GM23338 (cell line): ENCODE data around the gene SMIM33. TPM values are rescaled to one million over a fixed set of nuclear protein-coding genes. Genes with fewer than 3 reads are reported as not detected.

Experiments used
- ATAC-seq: fragments of 200-7000 bp; cut with Tn5 transposase; 3 replicates; pipeline ENCODE4 v1.9.1; 2020
- DNase-seq: peaks from one replicate; pipeline ENCODE4 v3.0.0-alpha.2; 2015; ENCODE audit warnings: low spot score
- H2AFZ ChIP-seq: fragments of 200-600 bp; sonication (generic); 2 replicates; pipeline ENCODE4 v1.8.0; 2016; ENCODE audit warnings: antibody characterized with exemption, mild to moderate bottlenecking, moderate library complexity
- H3F3A ChIP-seq: fragments of 200-600 bp; sonication (generic); replicated peaks from 2 replicates; pipeline ENCODE4 v1.8.0; 2017; ENCODE audit warnings: antibody characterized with exemption, mixed run types, low read depth
- H3K27ac ChIP-seq: fragments of 200-600 bp; sonication (generic); 2 replicates; pipeline ENCODE4 v1.6.1; 2016; ENCODE audit warnings: low read depth
- H3K27me3 ChIP-seq: fragments of 200-600 bp; sonication (generic); 2 replicates; pipeline ENCODE4 v1.8.0; 2016; ENCODE audit warnings: mild to moderate bottlenecking, mixed run types, moderate library complexity; ENCODE audit not compliant: insufficient read depth
- H3K36me3 ChIP-seq: fragments of 200-600 bp; sonication (generic); 2 replicates; pipeline ENCODE4 v1.8.0; 2016; ENCODE audit warnings: mild to moderate bottlenecking; ENCODE audit not compliant: insufficient read depth
- H3K4me1 ChIP-seq: fragments of 200-600 bp; sonication (generic); 2 replicates; pipeline ENCODE4 v1.8.0; 2016; ENCODE audit warnings: mild to moderate bottlenecking, moderate library complexity; ENCODE audit not compliant: insufficient read depth
- H3K4me2 ChIP-seq: fragments of 200-600 bp; sonication (generic); 2 replicates; pipeline ENCODE4 v1.7.1; 2017; ENCODE audit warnings: mixed run types
- H3K4me3 ChIP-seq: fragments of 200-600 bp; sonication (generic); 2 replicates; pipeline ENCODE4 v1.6.1; 2016; ENCODE audit warnings: mixed run types
- H3K79me2 ChIP-seq: fragments of 200-600 bp; sonication (generic); replicated peaks from 2 replicates; pipeline ENCODE4 v1.8.0; 2017; ENCODE audit warnings: mild to moderate bottlenecking; ENCODE audit not compliant: insufficient read depth
- H3K9me2 ChIP-seq: fragments of 200-600 bp; sonication (generic); 2 replicates; pipeline ENCODE4 v1.8.0; 2017; ENCODE audit not compliant: insufficient read depth
- H4K20me1 ChIP-seq: fragments of 200-600 bp; sonication (generic); replicated peaks from 2 replicates; pipeline ENCODE4 v1.8.0; 2017; ENCODE audit warnings: mild to moderate bottlenecking; ENCODE audit not compliant: insufficient read depth
- H3K27ac Mint-ChIP-seq: 2 replicates; pipeline ENCODE4 v1.8.0; 2020; ENCODE audit warnings: inconsistent platforms, mild to moderate bottlenecking, moderate library complexity, mixed read lengths
- H3K27me3 Mint-ChIP-seq: 3 replicates; pipeline ENCODE4 v1.8.0; 2022; ENCODE audit warnings: low read depth, mild to moderate bottlenecking, moderate library complexity, mixed read lengths, inconsistent platforms; ENCODE audit not compliant: insufficient read depth, poor library complexity
- H3K36me3 Mint-ChIP-seq: 3 replicates; pipeline ENCODE4 v1.8.0; 2021; ENCODE audit warnings: low read depth, mild to moderate bottlenecking, inconsistent platforms, moderate library complexity, mixed read lengths
- H3K4me1 Mint-ChIP-seq: 3 replicates; pipeline ENCODE4 v1.8.0; 2020; ENCODE audit warnings: mild to moderate bottlenecking, inconsistent platforms, mixed read lengths
- H3K4me3 Mint-ChIP-seq: 3 replicates; pipeline ENCODE4 v1.8.0; 2021; ENCODE audit warnings: moderate library complexity, mild to moderate bottlenecking, inconsistent platforms, mixed read lengths
- H3K9me3 Mint-ChIP-seq: 3 replicates; pipeline ENCODE4 v1.8.0; 2020; ENCODE audit warnings: moderate library complexity, mild to moderate bottlenecking, inconsistent platforms, mixed read lengths
- CREB1 ChIP-seq: fragments of 250-450 bp; sonication (Bioruptor Pico); IDR thresholded peaks from 2 replicates; pipeline ENCODE4 v1.5.0; 2020; ENCODE audit warnings: low read depth, mild to moderate bottlenecking, moderate library complexity
- CTCF ChIP-seq, 2 experiments: fragments of 200-600 bp in 1 of 2; sonication (generic) in 1 of 2; conservative IDR thresholded peaks; 2 replicates each; pipeline versions ENCODE4 v1.5.1 to v1.6.1; 2016 to 2017; ENCODE audit warnings: antibody characterized with exemption in 2 of 2, low read depth in 2 of 2, mild to moderate bottlenecking in 2 of 2, moderate library complexity in 1 of 2
- EZH2 ChIP-seq: fragments of 200-600 bp; sonication (generic); IDR thresholded peaks from one replicate; pipeline ENCODE4 v1.8.0; 2017; ENCODE audit warnings: antibody characterized with exemption, mild to moderate bottlenecking, low read depth; ENCODE audit not compliant: unreplicated experiment
- POLR2AphosphoS5 ChIP-seq: IDR thresholded peaks from 2 replicates; pipeline ENCODE4 v1.6.1; 2016; ENCODE audit warnings: antibody characterized with exemption, low read depth
- REST ChIP-seq: IDR thresholded peaks from one replicate; pipeline ENCODE4 v1.6.1; 2018; ENCODE audit warnings: antibody characterized with exemption; ENCODE audit not compliant: unreplicated experiment
- STAT1 ChIP-seq: IDR thresholded peaks from one replicate; pipeline ENCODE4 v1.6.1; 2016; ENCODE audit warnings: antibody characterized with exemption; ENCODE audit not compliant: unreplicated experiment
- ZNF114 ChIP-seq: fragments of 250-450 bp; sonication (Bioruptor Pico); IDR thresholded peaks from 2 replicates; pipeline ENCODE4 v1.5.0; 2020; ENCODE audit warnings: mild to moderate bottlenecking, moderate library complexity
- polyA plus RNA-seq: library from polyadenylated mRNA; unstranded; fragments of >200 nt; fragmentation: Nextera tagmentation; extraction: Ambion mirVana; gene quantifications from 2 replicates; pipeline ENCODE4 v1.2.1, GENCODE V29; 2016
- total RNA-seq: library from RNA; depleted of rRNA; stranded (reverse); fragments of >200 nt; shearing (Covaris generic); gene quantifications from 2 replicates; pipeline ENCODE4 v1.2.3, GENCODE V29; 2014
- TF ChIP-seq, protein P1 (sequence below): fragments of 250-450 bp; sonication (Bioruptor Pico); IDR thresholded peaks from 2 replicates; pipeline ENCODE4 v1.5.0; 2020; ENCODE audit warnings: mild to moderate bottlenecking, moderate library complexity

Gene SMIM33
- total and polyA plus RNA-seq, 2 experiments from 2014 or later, result not detected

DNA sequence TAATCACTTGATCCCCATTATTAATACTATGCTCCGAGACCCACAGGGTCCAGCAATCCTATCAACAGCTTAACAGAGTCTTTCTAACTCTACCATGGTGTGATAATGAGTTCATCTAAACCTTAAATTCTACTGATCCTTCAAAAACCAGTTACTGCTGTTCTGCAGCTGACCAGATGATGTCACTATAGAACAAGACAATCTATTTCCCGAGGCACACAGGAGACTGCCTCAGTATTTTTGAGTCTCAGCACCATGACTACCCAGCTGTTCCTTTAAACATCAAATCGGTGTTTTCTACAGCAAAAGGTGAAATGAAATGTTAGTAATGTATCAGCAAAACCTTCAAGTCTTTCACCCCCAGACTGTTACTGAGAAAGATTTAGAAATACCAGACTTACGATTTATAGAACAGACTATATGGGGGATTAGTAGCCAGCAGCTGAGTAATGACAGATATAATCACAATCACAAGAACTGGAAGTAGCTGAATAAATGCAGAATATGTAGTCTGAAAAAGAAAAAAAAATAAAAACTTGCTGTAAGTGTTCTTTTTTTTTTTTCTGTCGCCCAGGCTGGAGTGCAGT, 48.4 kb upstream of the SMIM33 start:
- Histone ChIP-seq H3K27ac (no peak overlapping the region), H4K20me1 (no peaks in the 10 kb centered on the region), H3K79me2 (no peaks in the 10 kb centered on the region), H3K4me2 (no peak overlapping the region), H3K27me3 (no peaks in the 10 kb centered on the region), H2AFZ (no peak overlapping the region), H3K9me2 (no peaks in the 10 kb centered on the region), H3K4me3 (no peak overlapping the region), H3F3A (peaks cover 3% of the 10 kb centered on the region; the same call in 1 of the 2 replicates), H3K36me3 (peaks cover 4% of the 10 kb centered on the region; the same call in 1 of the 2 replicates), H3K4me1 (no peaks in the 10 kb centered on the region)
- no peaks in the 10 kb centered on the region for H3K9me3 Mint-ChIP-seq
- DNase-seq (peak; percentile 84), ATAC-seq (peak; percentile 81)
- no peak overlapping the region for H3K27ac Mint-ChIP-seq
- peaks cover 17% of the 10 kb centered on the region for H3K4me1 Mint-ChIP-seq
- peak; percentile 96 to 98 for TF ChIP-seq CTCF (conservative IDR thresholded peaks at IDR 0.05; ENCODE audit: low read depth in 2 of 2)
- no peak for TF ChIP-seq REST
- H3K27me3 Mint-ChIP-seq, result peaks cover 2% of the 10 kb centered on the region
- no peak overlapping the region for H3K4me3 Mint-ChIP-seq
- H3K36me3 Mint-ChIP-seq, result peaks cover 44% of the 10 kb centered on the region

- no peak overlapping the region for H3K27ac Mint-ChIP-seq
- TF ChIP-seq EZH2, result no peak
- no peak for TF ChIP-seq ZNF114
- TF ChIP-seq, protein P1, sequence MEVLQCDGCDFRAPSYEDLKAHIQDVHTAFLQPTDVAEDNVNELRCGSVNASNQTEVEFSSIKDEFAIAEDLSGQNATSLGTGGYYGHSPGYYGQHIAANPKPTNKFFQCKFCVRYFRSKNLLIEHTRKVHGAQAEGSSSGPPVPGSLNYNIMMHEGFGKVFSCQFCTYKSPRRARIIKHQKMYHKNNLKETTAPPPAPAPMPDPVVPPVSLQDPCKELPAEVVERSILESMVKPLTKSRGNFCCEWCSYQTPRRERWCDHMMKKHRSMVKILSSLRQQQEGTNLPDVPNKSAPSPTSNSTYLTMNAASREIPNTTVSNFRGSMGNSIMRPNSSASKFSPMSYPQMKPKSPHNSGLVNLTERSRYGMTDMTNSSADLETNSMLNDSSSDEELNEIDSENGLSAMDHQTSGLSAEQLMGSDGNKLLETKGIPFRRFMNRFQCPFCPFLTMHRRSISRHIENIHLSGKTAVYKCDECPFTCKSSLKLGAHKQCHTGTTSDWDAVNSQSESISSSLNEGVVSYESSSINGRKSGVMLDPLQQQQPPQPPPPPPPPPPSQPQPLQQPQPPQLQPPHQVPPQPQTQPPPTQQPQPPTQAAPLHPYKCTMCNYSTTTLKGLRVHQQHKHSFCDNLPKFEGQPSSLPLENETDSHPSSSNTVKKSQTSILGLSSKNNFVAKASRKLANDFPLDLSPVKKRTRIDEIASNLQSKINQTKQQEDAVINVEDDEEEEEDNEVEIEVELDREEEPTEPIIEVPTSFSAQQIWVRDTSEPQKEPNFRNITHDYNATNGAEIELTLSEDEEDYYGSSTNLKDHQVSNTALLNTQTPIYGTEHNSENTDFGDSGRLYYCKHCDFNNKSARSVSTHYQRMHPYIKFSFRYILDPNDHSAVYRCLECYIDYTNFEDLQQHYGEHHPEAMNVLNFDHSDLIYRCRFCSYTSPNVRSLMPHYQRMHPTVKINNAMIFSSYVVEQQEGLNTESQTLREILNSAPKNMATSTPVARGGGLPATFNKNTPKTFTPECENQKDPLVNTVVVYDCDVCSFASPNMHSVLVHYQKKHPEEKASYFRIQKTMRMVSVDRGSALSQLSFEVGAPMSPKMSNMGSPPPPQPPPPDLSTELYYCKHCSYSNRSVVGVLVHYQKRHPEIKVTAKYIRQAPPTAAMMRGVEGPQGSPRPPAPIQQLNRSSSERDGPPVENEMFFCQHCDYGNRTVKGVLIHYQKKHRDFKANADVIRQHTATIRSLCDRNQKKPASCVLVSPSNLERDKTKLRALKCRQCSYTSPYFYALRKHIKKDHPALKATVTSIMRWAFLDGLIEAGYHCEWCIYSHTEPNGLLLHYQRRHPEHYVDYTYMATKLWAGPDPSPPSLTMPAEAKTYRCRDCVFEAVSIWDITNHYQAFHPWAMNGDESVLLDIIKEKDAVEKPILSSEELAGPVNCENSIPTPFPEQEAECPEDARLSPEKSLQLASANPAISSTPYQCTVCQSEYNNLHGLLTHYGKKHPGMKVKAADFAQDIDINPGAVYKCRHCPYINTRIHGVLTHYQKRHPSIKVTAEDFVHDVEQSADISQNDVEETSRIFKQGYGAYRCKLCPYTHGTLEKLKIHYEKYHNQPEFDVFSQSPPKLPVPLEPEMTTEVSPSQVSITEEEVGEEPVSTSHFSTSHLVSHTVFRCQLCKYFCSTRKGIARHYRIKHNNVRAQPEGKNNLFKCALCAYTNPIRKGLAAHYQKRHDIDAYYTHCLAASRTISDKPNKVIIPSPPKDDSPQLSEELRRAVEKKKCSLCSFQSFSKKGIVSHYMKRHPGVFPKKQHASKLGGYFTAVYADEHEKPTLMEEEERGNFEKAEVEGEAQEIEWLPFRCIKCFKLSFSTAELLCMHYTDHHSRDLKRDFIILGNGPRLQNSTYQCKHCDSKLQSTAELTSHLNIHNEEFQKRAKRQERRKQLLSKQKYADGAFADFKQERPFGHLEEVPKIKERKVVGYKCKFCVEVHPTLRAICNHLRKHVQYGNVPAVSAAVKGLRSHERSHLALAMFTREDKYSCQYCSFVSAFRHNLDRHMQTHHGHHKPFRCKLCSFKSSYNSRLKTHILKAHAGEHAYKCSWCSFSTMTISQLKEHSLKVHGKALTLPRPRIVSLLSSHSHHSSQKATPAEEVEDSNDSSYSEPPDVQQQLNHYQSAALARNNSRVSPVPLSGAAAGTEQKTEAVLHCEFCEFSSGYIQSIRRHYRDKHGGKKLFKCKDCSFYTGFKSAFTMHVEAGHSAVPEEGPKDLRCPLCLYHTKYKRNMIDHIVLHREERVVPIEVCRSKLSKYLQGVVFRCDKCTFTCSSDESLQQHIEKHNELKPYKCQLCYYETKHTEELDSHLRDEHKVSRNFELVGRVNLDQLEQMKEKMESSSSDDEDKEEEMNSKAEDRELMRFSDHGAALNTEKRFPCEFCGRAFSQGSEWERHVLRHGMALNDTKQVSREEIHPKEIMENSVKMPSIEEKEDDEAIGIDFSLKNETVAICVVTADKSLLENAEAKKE (CRISPR knock-in tag), result no peak
- no peak for TF ChIP-seq POLR2AphosphoS5
- no peak for TF ChIP-seq STAT1
- no peak for TF ChIP-seq CREB1
Measured at GRCh38 chr5:139425497-139425896, 45.3 kb upstream of the SMIM33 start.

More at GRCh38 chr5:139425497-139425896, 45.3 kb upstream of the SMIM33 start:
- Mint-ChIP-seq H3K9me3 (no peaks in the 10 kb centered on the region), H3K36me3 (peaks cover 40% of the 10 kb centered on the region), H3K27me3 (peaks cover 2% of the 10 kb centered on the region), H3K4me3 (no peak overlapping the region), H3K4me1 (0 out of 3 replicates have a peak, but pooled peaks cover 3% of the 10 kb centered on the region)
- Histone ChIP-seq H3K27ac (no peak overlapping the region), H2AFZ (no peak overlapping the region), H3K79me2 (no peaks in the 10 kb centered on the region), H3K27me3 (no peaks in the 10 kb centered on the region), H3K9me2 (no peaks in the 10 kb centered on the region), H3K4me3 (no peak overlapping the region), H3F3A (no peaks in the 10 kb centered on the region; the same call in 1 of the 2 replicates), H3K4me1 (no peaks in the 10 kb centered on the region), H3K36me3 (peaks cover 2% of the 10 kb centered on the region; the same call in 1 of the 2 replicates), H4K20me1 (no peaks in the 10 kb centered on the region), H3K4me2 (no peak overlapping the region)
- no peak for DNase-seq
- ATAC-seq, result no peak
